Measurements from ENCODE around the gene THAP11. TPM values are rescaled to one million over a fixed set of nuclear protein-coding genes. Genes with fewer than 3 reads are reported as not detected.
A peak's percentile ranks its signal among the peaks of the same experiment; 100 is the strongest.

Gene THAP11
- total and polyA plus RNA-seq, 2 of the 13 experiments (the other 11 are each of a cell fraction or from before 2014, with no cell fraction given): 44.2 to 53.4 TPM

DNA sequence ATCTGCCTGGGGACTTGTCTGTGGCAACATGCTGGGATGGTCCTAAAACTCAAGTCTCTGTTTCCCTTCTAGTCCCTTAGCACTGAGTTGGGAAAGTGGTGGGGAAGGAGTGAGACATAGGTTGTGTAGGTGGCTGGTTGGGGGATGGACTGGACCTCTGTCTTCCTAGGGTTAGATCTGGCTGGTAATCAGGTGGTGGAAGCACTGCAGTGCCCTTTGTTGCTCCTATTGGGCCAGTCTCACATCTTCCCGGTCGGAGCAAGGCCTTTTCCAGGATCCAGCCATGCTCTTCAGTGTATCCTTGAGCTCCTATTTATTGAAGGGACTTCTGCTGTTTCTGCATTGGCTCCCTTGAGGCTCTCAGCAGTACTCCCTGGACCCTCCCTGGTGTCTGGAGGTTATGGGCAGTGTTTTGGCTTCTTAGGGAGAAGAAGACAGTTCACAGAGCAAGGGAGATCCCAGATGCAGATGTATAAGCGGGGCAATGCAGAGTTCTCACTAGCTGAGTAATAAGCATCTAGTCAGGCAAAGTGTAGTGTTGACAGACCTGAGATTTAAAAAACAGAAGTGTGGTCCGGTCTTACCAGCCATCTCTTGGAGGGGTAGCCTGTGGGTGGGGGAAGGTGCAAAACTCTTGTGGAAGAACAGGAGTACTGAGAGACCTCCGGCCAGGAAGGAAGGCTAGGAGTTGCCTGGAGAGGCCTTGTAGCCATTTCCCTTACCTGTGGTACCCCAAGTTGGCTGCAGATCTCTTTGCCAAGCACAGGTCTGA is 3.4 kb downstream of the THAP11 start (continued):
- TF ChIP-seq ZNF816 (CRISPR knock-in tag; IDR thresholded peaks at IDR 0.05; ENCODE audit: borderline replicate concordance) (no peak), CHD2 (IDR thresholded peaks at IDR 0.05; ENCODE audit: low read depth, low read length) (no peak), FIP1L1 (IDR thresholded peaks at IDR 0.05; ENCODE audit: borderline replicate concordance, insufficient read depth, low read depth, low read length) (no peak), ZC3H13 (CRISPR knock-in tag; IDR thresholded peaks at IDR 0.05) (peak; percentile 90), ZNF550 (CRISPR knock-in tag; IDR thresholded peaks at IDR 0.05; ENCODE audit: borderline replicate concordance) (0 out of 2 replicates have a peak, but pooled peaks have one; percentile 47)

DNA sequence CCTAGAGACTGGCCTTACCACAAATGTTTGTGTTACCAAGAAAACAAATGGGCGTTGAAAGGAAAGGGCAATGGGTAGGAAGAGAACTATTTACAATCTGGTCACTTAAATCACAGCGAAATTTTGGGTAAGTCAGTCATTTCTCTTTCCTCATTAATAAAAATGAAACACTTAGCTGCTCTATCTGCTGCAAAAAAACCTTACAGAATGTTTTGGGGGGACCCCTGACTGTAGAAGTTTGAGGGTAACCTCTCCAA is 3.9 kb downstream of the THAP11 start:
- intact Hi-C loops (cut with micrococcal nuclease; ENCODE audit: unreplicated experiment): loop anchor here (1.0 kb wide), 2 partner anchors 11 to 30 kb away; no protein-coding TSS in a partner anchor
- H4K20me1 ChIP-seq (ENCODE audit: insufficient read depth, low read length): peaks cover 38% of the 10 kb centered on the region
- H3K27ac ChIP-seq (ENCODE audit: extremely low read length, insufficient read depth, low read length): peak overlapping the region; percentile 88
- peak overlapping the region; percentile 99 for H3K9ac ChIP-seq (ENCODE audit: insufficient read depth, low read depth, low read length)
- ATAC-seq (no peak), DNase-seq (ENCODE audit: low spot score) (no peak), FAIRE-seq (no peak)
- H3K4me2 ChIP-seq (ENCODE audit: low read depth, low read length): peak overlapping the region; percentile 89
- H2AFZ ChIP-seq (ENCODE audit: low read length): no peak overlapping the region
- peak overlapping the region; percentile 97 to 99 (median 97) for H3K4me3 ChIP-seq (replicated peaks in 1 of 3; ENCODE audit: insufficient read depth in 1 of 3, low read depth in 2 of 3, low read length in 3 of 3)
- peaks cover 50% of the 10 kb centered on the region for H3K4me1 ChIP-seq (ENCODE audit: insufficient read depth, low read length)
- peaks cover 68% of the 10 kb centered on the region for H3K79me2 ChIP-seq (ENCODE audit: insufficient read depth, low read length)
- no peaks in the 10 kb centered on the region for H3K9me3 ChIP-seq (ENCODE audit: low read length)
- TSS peak; percentile 77 for BruUV-seq (replicated peaks)
- H3K27me3 ChIP-seq (ENCODE audit: control insufficient read depth in 1 of 2, insufficient read depth in 2 of 2, low read length in 2 of 2): no peaks in the 10 kb centered on the region; a peak in 1 of 5 replicates
- 13% methylated on average over 2 of the region's 2 CpGs for WGBS (ENCODE audit: low lambda C conversion rate)
- ChIA-PET CTCF (ENCODE audit: low intra/inter-chr PET ratio, low total read pairs) (interaction anchor here (1.5 kb wide), 1 partner anchor 29 kb away, joined by 5 read pairs; no protein-coding TSS in a partner anchor), POLR2A (interaction anchor here (0.6 to 6.2 kb wide), 23 partner anchors 9 to 388 kb away, joined by 3 to 47 read pairs (median 4); partner anchors contain the start of genes ACD, C16orf86, EDC4 and ENKD1)
- H3K36me3 ChIP-seq (replicated peaks in 1 of 2; ENCODE audit: control insufficient read depth in 1 of 2, insufficient read depth in 2 of 2, low read length in 2 of 2): peaks cover 0 to 4% of the 10 kb centered on the region in 2 experiments; a peak in 3 of 5 replicates
- in situ Hi-C loops (cut with HindIII; ENCODE audit: extremely low pct_ligation_motif_present, low pct_unique_long_range_greater_than_20kb): no loop called here
- TF ChIP-seq, protein P1, sequence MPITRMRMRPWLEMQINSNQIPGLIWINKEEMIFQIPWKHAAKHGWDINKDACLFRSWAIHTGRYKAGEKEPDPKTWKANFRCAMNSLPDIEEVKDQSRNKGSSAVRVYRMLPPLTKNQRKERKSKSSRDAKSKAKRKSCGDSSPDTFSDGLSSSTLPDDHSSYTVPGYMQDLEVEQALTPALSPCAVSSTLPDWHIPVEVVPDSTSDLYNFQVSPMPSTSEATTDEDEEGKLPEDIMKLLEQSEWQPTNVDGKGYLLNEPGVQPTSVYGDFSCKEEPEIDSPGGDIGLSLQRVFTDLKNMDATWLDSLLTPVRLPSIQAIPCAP (CRISPR knock-in tag; IDR thresholded peaks at IDR 0.05; ENCODE audit: low read depth): no peak
- TF ChIP-seq THAP11 (CRISPR knock-in tag; IDR thresholded peaks at IDR 0.05) (no peak), NFKBIZ (CRISPR knock-in tag; IDR thresholded peaks at IDR 0.05) (no peak), NFYB (CRISPR knock-in tag; IDR thresholded peaks at IDR 0.05) (no peak), SYNCRIP (IDR thresholded peaks at IDR 0.05; ENCODE audit: insufficient read depth, low read depth, low read length) (no peak), TSC22D2 (CRISPR knock-in tag; IDR thresholded peaks at IDR 0.05; ENCODE audit: borderline replicate concordance) (no peak), ZFP41 (CRISPR knock-in tag; IDR thresholded peaks at IDR 0.05; ENCODE audit: borderline replicate concordance) (0 out of 2 replicates have a peak, but pooled peaks have one; percentile 6), ZKSCAN1 (IDR thresholded peaks at IDR 0.05; ENCODE audit: low read length) (no peak), ZNF629 (CRISPR knock-in tag; conservative IDR thresholded peaks at IDR 0.05) (no peak), ATAD3A (CRISPR knock-in tag; IDR thresholded peaks at IDR 0.05) (no peak)
- TF ChIP-seq, protein P2, sequence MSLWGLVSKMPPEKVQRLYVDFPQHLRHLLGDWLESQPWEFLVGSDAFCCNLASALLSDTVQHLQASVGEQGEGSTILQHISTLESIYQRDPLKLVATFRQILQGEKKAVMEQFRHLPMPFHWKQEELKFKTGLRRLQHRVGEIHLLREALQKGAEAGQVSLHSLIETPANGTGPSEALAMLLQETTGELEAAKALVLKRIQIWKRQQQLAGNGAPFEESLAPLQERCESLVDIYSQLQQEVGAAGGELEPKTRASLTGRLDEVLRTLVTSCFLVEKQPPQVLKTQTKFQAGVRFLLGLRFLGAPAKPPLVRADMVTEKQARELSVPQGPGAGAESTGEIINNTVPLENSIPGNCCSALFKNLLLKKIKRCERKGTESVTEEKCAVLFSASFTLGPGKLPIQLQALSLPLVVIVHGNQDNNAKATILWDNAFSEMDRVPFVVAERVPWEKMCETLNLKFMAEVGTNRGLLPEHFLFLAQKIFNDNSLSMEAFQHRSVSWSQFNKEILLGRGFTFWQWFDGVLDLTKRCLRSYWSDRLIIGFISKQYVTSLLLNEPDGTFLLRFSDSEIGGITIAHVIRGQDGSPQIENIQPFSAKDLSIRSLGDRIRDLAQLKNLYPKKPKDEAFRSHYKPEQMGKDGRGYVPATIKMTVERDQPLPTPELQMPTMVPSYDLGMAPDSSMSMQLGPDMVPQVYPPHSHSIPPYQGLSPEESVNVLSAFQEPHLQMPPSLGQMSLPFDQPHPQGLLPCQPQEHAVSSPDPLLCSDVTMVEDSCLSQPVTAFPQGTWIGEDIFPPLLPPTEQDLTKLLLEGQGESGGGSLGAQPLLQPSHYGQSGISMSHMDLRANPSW (CRISPR knock-in tag; IDR thresholded peaks at IDR 0.05; ENCODE audit: borderline replicate concordance): no peak
- TF ChIP-seq, protein P3, sequence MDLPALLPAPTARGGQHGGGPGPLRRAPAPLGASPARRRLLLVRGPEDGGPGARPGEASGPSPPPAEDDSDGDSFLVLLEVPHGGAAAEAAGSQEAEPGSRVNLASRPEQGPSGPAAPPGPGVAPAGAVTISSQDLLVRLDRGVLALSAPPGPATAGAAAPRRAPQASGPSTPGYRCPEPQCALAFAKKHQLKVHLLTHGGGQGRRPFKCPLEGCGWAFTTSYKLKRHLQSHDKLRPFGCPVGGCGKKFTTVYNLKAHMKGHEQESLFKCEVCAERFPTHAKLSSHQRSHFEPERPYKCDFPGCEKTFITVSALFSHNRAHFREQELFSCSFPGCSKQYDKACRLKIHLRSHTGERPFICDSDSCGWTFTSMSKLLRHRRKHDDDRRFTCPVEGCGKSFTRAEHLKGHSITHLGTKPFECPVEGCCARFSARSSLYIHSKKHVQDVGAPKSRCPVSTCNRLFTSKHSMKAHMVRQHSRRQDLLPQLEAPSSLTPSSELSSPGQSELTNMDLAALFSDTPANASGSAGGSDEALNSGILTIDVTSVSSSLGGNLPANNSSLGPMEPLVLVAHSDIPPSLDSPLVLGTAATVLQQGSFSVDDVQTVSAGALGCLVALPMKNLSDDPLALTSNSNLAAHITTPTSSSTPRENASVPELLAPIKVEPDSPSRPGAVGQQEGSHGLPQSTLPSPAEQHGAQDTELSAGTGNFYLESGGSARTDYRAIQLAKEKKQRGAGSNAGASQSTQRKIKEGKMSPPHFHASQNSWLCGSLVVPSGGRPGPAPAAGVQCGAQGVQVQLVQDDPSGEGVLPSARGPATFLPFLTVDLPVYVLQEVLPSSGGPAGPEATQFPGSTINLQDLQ (CRISPR knock-in tag; IDR thresholded peaks at IDR 0.05): 0 out of 2 replicates have a peak, but pooled peaks have one; percentile 25

All from HepG2 (cell line).